ENCODE measurements around the gene ADRB2. TPM values are rescaled to one million over a fixed set of nuclear protein-coding genes. Genes with fewer than 3 reads are reported as not detected.
"Not testable (repeated sequence)": the region's sequence is repeated elsewhere in the genome, so short reads cannot be mapped to it uniquely, and the experiment has no call there.

The ADRB2 gene
- total RNA-seq, 1 donor from 2014 or later, result 5.6 TPM

- DNase-seq (no peak), ATAC-seq (ENCODE audit: poor library complexity) (peak; percentile 50)
- intact Hi-C loops (cut with DNase I), result no loop called here
Observed at GRCh38 chr5:148873120-148873519, 46.7 kb downstream of the ADRB2 start.

- peak; percentile 45 for ATAC-seq (ENCODE audit: poor library complexity)
- intact Hi-C loops (cut with DNase I), result no loop called here
- DNase-seq, result no peak
Observed at GRCh38 chr5:148873690-148874485, 47.5 kb downstream of the ADRB2 start.

DNA sequence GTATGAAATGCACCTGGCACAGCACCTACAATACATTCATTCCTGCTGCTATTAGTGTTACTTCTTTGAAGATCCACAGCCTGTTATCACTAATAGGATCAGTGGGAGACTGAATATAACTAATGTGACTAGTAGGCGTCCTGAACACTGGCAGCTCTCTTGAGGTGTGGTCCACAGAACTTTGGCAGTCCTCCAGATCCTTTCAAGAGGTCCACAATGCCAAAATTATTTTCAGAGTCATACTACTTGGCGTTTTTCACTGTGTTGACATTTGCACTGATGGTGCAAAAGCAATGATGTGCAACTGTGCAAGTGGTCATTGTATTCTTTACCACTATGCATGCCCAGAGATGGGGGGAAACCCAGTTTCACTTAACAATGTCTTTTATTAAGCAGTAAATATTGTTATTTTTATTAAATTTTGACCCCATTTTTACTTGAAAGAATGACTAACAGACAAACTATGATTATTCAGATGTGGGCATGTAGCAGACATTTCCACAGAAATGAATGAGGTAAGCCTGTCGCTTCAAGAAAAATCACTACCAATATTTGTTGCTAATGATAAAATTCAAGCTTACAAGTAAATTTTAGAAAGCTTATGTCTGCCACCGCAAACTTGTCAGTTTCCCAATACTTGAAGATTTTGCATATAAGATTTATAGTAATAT is 48.9 kb downstream of the ADRB2 start:
- intact Hi-C loops (cut with DNase I), result no loop called here
- ATAC-seq (ENCODE audit: poor library complexity) (peak; percentile 62), DNase-seq (no peak)

DNA sequence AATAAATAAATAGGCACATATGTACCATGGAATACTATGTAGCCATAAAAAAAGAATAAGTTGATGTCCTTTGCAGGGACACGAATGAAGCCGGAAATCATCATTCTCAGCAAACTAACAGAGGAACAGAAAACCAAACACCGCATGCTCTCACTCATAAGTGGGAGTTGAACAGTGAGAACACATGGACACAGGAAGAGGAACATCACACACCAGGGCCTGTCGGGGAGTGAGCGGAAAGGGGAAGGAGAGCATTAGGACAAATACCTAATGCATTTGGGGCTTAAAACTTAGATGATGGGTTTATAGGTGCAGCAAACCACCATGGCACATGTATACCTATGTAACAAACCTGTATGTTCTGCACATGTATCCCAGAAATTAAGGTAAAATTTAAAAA is 51.0 kb downstream of the ADRB2 start:
- intact Hi-C loops (cut with DNase I); ATAC-seq (ENCODE audit: poor library complexity); DNase-seq: not testable (repeated sequence)

Other genes starting within 250 kb of the ADRB2 start
- gene HTR4, start 172.1 kb upstream of the ADRB2 start, total RNA-seq, result 0.22 TPM
- gene SH3TC2, start 236.5 kb downstream of the ADRB2 start, total RNA-seq, result 16.7 TPM